Ectodermal cell (in vitro differentiated cells): ENCODE measurements around the gene RNF138.

ENCODE experiments used
- H3K27ac ChIP-seq: 2 replicates; pipeline ENCODE4 v1.7.0; 2013; ENCODE audit warnings: mild to moderate bottlenecking, low read depth, low read length; ENCODE audit not compliant: insufficient read depth, poor library complexity, severe bottlenecking
- H3K27me3 ChIP-seq: 2 replicates; pipeline ENCODE4 v1.7.0; 2013; ENCODE audit warnings: mild to moderate bottlenecking, low read length; ENCODE audit not compliant: insufficient read depth, control insufficient read depth, poor library complexity, severe bottlenecking
- H3K36me3 ChIP-seq: one replicate; pipeline ENCODE4 v1.7.0; 2013; ENCODE audit warnings: low read length; ENCODE audit not compliant: control insufficient read depth, insufficient read depth
- H3K4me1 ChIP-seq: one replicate; pipeline ENCODE4 v1.7.0; 2013; ENCODE audit warnings: low read length; ENCODE audit not compliant: control insufficient read depth, insufficient read depth
- H3K4me3 ChIP-seq: 2 replicates; pipeline ENCODE4 v1.7.0; 2013; ENCODE audit warnings: low read depth, low read length, control low read depth; ENCODE audit not compliant: insufficient read depth
- H3K9me3 ChIP-seq: 2 replicates; pipeline ENCODE4 v1.7.0; 2013; ENCODE audit warnings: mild to moderate bottlenecking, low read length, moderate library complexity; ENCODE audit not compliant: control insufficient read depth
- WGBS, 2 experiments: methylation state at CpG; one replicate each; pipeline ENCODE4 v1.1.7; 2013; ENCODE audit warnings: missing lambda C conversion rate in 2 of 2; 5-methylcytosine and 5-hydroxymethylcytosine counted together

The RNF138 gene

GRCh38 chr18:32095192-32095899, 3.7 kb downstream of the RNF138 start:
- H3K4me1 ChIP-seq, result no peaks in the 10 kb centered on the region
- no peaks in the 10 kb centered on the region for H3K9me3 ChIP-seq
- H3K36me3 ChIP-seq, result no peaks in the 10 kb centered on the region
- H3K27ac ChIP-seq, result no peak overlapping the region
- H3K27me3 ChIP-seq, result no peaks in the 10 kb centered on the region
- 89 to 95% methylated on average over 6 to 7 of the region's 7 CpGs for WGBS, 2 experiments
- H3K4me3 ChIP-seq, result no peak overlapping the region

- Histone ChIP-seq H3K4me3 (no peak overlapping the region), H3K27me3 (no peaks in the 10 kb centered on the region), H3K27ac (no peak overlapping the region), H3K4me1 (no peaks in the 10 kb centered on the region), H3K36me3 (no peaks in the 10 kb centered on the region), H3K9me3 (no peaks in the 10 kb centered on the region)
- 87 to 94% methylated on average over 3 to 4 of the region's 4 CpGs for WGBS, 2 experiments
Observed at GRCh38 chr18:32095900-32096229, 4.2 kb downstream of the RNF138 start.

GRCh38 chr18:32096946-32097345, 5.3 kb downstream of the RNF138 start:
- H3K27me3 ChIP-seq, result no peaks in the 10 kb centered on the region
- H3K9me3 ChIP-seq, result no peaks in the 10 kb centered on the region
- H3K36me3 ChIP-seq, result peaks cover 3% of the 10 kb centered on the region
- no peaks in the 10 kb centered on the region for H3K4me1 ChIP-seq
- H3K4me3 ChIP-seq, result no peak overlapping the region
- H3K27ac ChIP-seq, result no peak overlapping the region
- 92 to 95% methylated on average over 2 of the region's 2 CpGs for WGBS, 2 experiments

- H3K36me3 ChIP-seq, result peaks cover 3% of the 10 kb centered on the region
- H3K9me3 ChIP-seq, result no peaks in the 10 kb centered on the region
- H3K4me1 ChIP-seq, result no peaks in the 10 kb centered on the region
- H3K27me3 ChIP-seq, result no peaks in the 10 kb centered on the region
- 83 to 100% methylated on average over 1 of the region's 2 CpGs for WGBS, 2 experiments
- H3K27ac ChIP-seq, result no peak overlapping the region
- H3K4me3 ChIP-seq, result no peak overlapping the region
Observed at GRCh38 chr18:32104516-32104915, 12.8 kb downstream of the RNF138 start.

GRCh38 chr18:32110005-32110404, 18.3 kb downstream of the RNF138 start:
- H3K27ac ChIP-seq, result no peak overlapping the region
- H3K4me1 ChIP-seq, result no peaks in the 10 kb centered on the region
- H3K9me3 ChIP-seq, result no peaks in the 10 kb centered on the region
- no peak overlapping the region for H3K4me3 ChIP-seq
- H3K36me3 ChIP-seq, result peaks cover 9% of the 10 kb centered on the region
- 93 to 94% methylated on average over 1 to 3 of the region's 3 CpGs for WGBS, 2 experiments
- H3K27me3 ChIP-seq, result no peaks in the 10 kb centered on the region

- Histone ChIP-seq H3K4me3 (no peak overlapping the region), H3K27ac (no peak overlapping the region), H3K27me3 (no peaks in the 10 kb centered on the region), H3K36me3 (peaks cover 13% of the 10 kb centered on the region), H3K9me3 (no peaks in the 10 kb centered on the region), H3K4me1 (no peaks in the 10 kb centered on the region)
- 98% methylated on average over 3 of the region's 3 CpGs for WGBS, 2 experiments
Observed at GRCh38 chr18:32111706-32112105, 20.0 kb downstream of the RNF138 start.

- no peaks in the 10 kb centered on the region for H3K9me3 ChIP-seq
- 95 to 96% methylated on average over 4 of the region's 4 CpGs for WGBS, 2 experiments
- H3K27me3 ChIP-seq, result no peaks in the 10 kb centered on the region
- H3K4me3 ChIP-seq, result no peak overlapping the region
- H3K36me3 ChIP-seq, result peaks cover 13% of the 10 kb centered on the region
- no peak overlapping the region for H3K27ac ChIP-seq
- no peaks in the 10 kb centered on the region for H3K4me1 ChIP-seq
Observed at GRCh38 chr18:32112826-32113225, 21.2 kb downstream of the RNF138 start.

GRCh38 chr18:32114293-32114942, 22.7 kb downstream of the RNF138 start:
- WGBS, 2 experiments, result 93 to 99% methylated on average over 3 to 4 of the region's 4 CpGs
- H3K36me3 ChIP-seq, result peaks cover 13% of the 10 kb centered on the region
- no peak overlapping the region for H3K4me3 ChIP-seq
- H3K27ac ChIP-seq, result no peak overlapping the region
- no peaks in the 10 kb centered on the region for H3K27me3 ChIP-seq
- H3K4me1 ChIP-seq, result no peaks in the 10 kb centered on the region
- H3K9me3 ChIP-seq, result no peaks in the 10 kb centered on the region

GRCh38 chr18:32122039-32122438, 30.4 kb downstream of the RNF138 start:
- 91 to 92% methylated on average over 5 of the region's 5 CpGs for WGBS, 2 experiments
- Histone ChIP-seq H3K4me3 (no peak overlapping the region), H3K27ac (no peak overlapping the region), H3K36me3 (peaks cover 8% of the 10 kb centered on the region), H3K9me3 (no peaks in the 10 kb centered on the region), H3K4me1 (no peaks in the 10 kb centered on the region), H3K27me3 (no peaks in the 10 kb centered on the region)

- H3K9me3 ChIP-seq, result no peaks in the 10 kb centered on the region
- WGBS, 2 experiments, result 100% methylated on average over 2 of the region's 3 CpGs
- no peak overlapping the region for H3K27ac ChIP-seq
- no peaks in the 10 kb centered on the region for H3K4me1 ChIP-seq
- H3K4me3 ChIP-seq, result no peak overlapping the region
- no peaks in the 10 kb centered on the region for H3K27me3 ChIP-seq
- H3K36me3 ChIP-seq, result peaks cover 8% of the 10 kb centered on the region
Observed at GRCh38 chr18:32126538-32126937, 34.9 kb downstream of the RNF138 start.
